NB4 (cell line): Measurements from ENCODE around the gene POU2F1.

Source experiments
- TF ChIP-seq, protein P1 (sequence below): IDR thresholded peaks from 2 replicates; pipeline ENCODE4 v1.6.1; 2011; ENCODE audit warnings: low read depth, low read length
- TF ChIP-seq, protein P2 (sequence below): IDR thresholded peaks from one replicate; pipeline ENCODE4 v1.5.1; 2012; ENCODE audit warnings: low read depth, low read length

DNA sequence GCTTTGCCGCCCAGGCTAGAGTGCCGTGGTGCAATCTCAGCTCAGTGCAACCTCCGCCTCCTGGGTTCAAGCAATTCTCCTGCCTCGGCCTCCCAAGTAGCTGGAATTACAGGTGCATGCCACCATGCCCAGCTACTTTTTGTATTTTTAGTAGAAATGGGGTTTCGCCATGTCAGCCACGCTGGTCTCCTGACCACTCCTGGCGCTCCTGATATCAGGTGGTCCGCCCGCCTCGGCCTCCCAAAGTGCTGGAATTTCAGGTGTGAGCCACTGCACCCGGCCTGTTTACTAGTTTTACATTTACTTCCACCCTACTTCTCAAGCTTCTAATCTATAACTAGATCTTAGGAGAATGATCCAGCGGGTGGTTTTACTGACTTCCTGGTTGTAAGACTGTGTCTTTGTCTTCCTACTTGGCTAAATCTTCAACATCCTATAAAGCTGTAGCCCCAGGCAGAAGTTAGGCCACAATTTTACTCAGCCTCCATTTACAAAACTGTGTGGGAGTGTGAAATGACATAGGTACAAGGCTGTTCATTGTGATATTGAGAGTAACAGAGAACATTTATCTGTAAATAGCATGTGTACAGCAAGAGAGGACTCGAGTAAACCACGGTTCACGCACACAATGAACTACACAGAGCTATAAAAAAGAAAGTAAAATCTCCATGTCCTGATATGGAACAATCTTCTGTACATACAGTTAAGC lies 9.6 kb upstream of the POU2F1 start:
- TF ChIP-seq, protein P1, sequence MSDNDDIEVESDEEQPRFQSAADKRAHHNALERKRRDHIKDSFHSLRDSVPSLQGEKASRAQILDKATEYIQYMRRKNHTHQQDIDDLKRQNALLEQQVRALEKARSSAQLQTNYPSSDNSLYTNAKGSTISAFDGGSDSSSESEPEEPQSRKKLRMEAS, result no peak
- TF ChIP-seq, protein P2, sequence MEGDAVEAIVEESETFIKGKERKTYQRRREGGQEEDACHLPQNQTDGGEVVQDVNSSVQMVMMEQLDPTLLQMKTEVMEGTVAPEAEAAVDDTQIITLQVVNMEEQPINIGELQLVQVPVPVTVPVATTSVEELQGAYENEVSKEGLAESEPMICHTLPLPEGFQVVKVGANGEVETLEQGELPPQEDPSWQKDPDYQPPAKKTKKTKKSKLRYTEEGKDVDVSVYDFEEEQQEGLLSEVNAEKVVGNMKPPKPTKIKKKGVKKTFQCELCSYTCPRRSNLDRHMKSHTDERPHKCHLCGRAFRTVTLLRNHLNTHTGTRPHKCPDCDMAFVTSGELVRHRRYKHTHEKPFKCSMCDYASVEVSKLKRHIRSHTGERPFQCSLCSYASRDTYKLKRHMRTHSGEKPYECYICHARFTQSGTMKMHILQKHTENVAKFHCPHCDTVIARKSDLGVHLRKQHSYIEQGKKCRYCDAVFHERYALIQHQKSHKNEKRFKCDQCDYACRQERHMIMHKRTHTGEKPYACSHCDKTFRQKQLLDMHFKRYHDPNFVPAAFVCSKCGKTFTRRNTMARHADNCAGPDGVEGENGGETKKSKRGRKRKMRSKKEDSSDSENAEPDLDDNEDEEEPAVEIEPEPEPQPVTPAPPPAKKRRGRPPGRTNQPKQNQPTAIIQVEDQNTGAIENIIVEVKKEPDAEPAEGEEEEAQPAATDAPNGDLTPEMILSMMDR, result no peak
